HEK293 (cell line): ENCODE results near the gene NEK8.

Experiments used
- CTCF ChIP-seq: fragments of 450-650 bp; formaldehyde crosslinking; IDR thresholded peaks from 2 replicates; pipeline ENCODE4 v1.5.1; 2016; ENCODE audit warnings: missing biosample characterization, missing genetic modification characterization
- HOXA7 ChIP-seq: sonication (generic); formaldehyde crosslinking; IDR thresholded peaks from 2 replicates; pipeline ENCODE4 v1.8.1; 2022; ENCODE audit warnings: missing genetic modification reagents, borderline replicate concordance
- MEIS1 ChIP-seq: sonication (generic); formaldehyde crosslinking; IDR thresholded peaks from 2 replicates; pipeline ENCODE4 v1.8.1; 2022; ENCODE audit warnings: missing genetic modification reagents, mild to moderate bottlenecking, borderline replicate concordance
- REST ChIP-seq: fragments of 450-650 bp; formaldehyde crosslinking; IDR thresholded peaks from 2 replicates; pipeline ENCODE4 v1.5.1; 2016; ENCODE audit warnings: missing biosample characterization, missing genetic modification characterization
- ZNF140 ChIP-seq: fragments of 450-650 bp; formaldehyde crosslinking; IDR thresholded peaks from 2 replicates; pipeline ENCODE4 v1.5.1; 2016; ENCODE audit warnings: missing biosample characterization, missing genetic modification characterization
- ZNF146 ChIP-seq: fragments of 450-650 bp; formaldehyde crosslinking; IDR thresholded peaks from 2 replicates; pipeline ENCODE4 v1.5.1; 2016; ENCODE audit warnings: missing biosample characterization, missing genetic modification characterization
- ZNF18 ChIP-seq: fragments of 450-650 bp; formaldehyde crosslinking; IDR thresholded peaks from 2 replicates; pipeline ENCODE4 v1.5.1; 2016; ENCODE audit warnings: missing biosample characterization, missing genetic modification characterization
- ZNF280D ChIP-seq: fragments of 450-650 bp; formaldehyde crosslinking; IDR thresholded peaks from 2 replicates; pipeline ENCODE4 v1.5.1; 2016; ENCODE audit warnings: missing biosample characterization, missing genetic modification characterization
- ZNF518A ChIP-seq: fragments of 450-650 bp; formaldehyde crosslinking; conservative IDR thresholded peaks from 2 replicates; pipeline ENCODE4 v1.5.1; 2016; ENCODE audit warnings: low read depth, missing biosample characterization, missing genetic modification characterization
- ZNF585B ChIP-seq: fragments of 450-650 bp; formaldehyde crosslinking; IDR thresholded peaks from 2 replicates; pipeline ENCODE4 v1.5.1; 2016; ENCODE audit warnings: missing biosample characterization, missing genetic modification characterization
- ZNF626 ChIP-seq: fragments of 450-650 bp; sonication (Bioruptor Pico); formaldehyde crosslinking; IDR thresholded peaks from 2 replicates; pipeline ENCODE4 v1.5.1; 2018; ENCODE audit warnings: missing biosample characterization, missing genetic modification characterization, inconsistent platforms
- ZNF664 ChIP-seq: fragments of 450-650 bp; formaldehyde crosslinking; IDR thresholded peaks from 2 replicates; pipeline ENCODE4 v1.5.1; 2016; ENCODE audit warnings: missing biosample characterization, missing genetic modification characterization
- ZNF76 ChIP-seq: fragments of 450-650 bp; formaldehyde crosslinking; IDR thresholded peaks from 2 replicates; pipeline ENCODE4; 2016; ENCODE audit warnings: low read depth, missing biosample characterization, missing genetic modification characterization, borderline replicate concordance

GRCh38 chr17:28729950-28730330, 1.4 kb downstream of the NEK8 start:
- TF ChIP-seq ZNF585B (no peak), ZNF280D (no peak), ZNF140 (tag by site-specific recombination) (no peak), REST (no peak), ZNF626 (no peak), HOXA7 (no peak), CTCF (tag by site-specific recombination) (no peak), ZNF146 (tag by site-specific recombination) (no peak), ZNF18 (no peak), MEIS1 (CRISPR knock-in tag) (no peak), ZNF76 (tag by site-specific recombination) (no peak), ZNF664 (tag by site-specific recombination) (no peak), ZNF518A (tag by site-specific recombination) (no peak)
